Colonic mucosa (tissue), 4 donors: ENCODE results near the gene PPP3CA. TPM values are rescaled to one million over a fixed set of nuclear protein-coding genes. Genes with fewer than 3 reads are reported as not detected.

Experiments
- DNase-seq: peaks from one replicate; pipeline ENCODE4 v3.0.0-alpha.2; 2020
- H3K27ac ChIP-seq: fragments of 200-600 bp; one replicate; pipeline ENCODE4 v1.8.0; 2021
- H3K27me3 ChIP-seq: fragments of 200-600 bp; one replicate; pipeline ENCODE4 v1.8.0; 2021
- H3K36me3 ChIP-seq: fragments of 200-600 bp; one replicate; pipeline ENCODE4 v1.8.0; 2021
- H3K4me1 ChIP-seq: fragments of 200-600 bp; one replicate; pipeline ENCODE4 v1.8.0; 2021; ENCODE audit warnings: mild to moderate bottlenecking
- H3K4me3 ChIP-seq: fragments of 200-600 bp; one replicate; pipeline ENCODE4 v1.8.0; 2021
- H3K9ac ChIP-seq, 2 donors: one replicate each; pipeline ENCODE4 v1.7.0; 2013; ENCODE audit warnings: control low read depth in 2 of 2, low read depth in 2 of 2, low read length in 2 of 2
- H3K9me3 ChIP-seq: fragments of 200-600 bp; one replicate; pipeline ENCODE4 v1.8.0; 2021
- intact Hi-C: fragments of 100-400 bp; cut with DNase I; formaldehyde crosslinking; loops from one replicate; pipeline ENCODE4 v1.14.1; 2022
- total RNA-seq, 2 donors: library from RNA; stranded (reverse); fragmentation: NEBNext Ultra II Directional in 1 of 2; extraction: Animal tissue kit (Norgen Biotek cat#: 25700) in 1 of 2; gene quantifications; one replicate each; pipeline ENCODE4 v1.2.1, GENCODE V29; 2021
- TF ChIP-seq, protein P1 (sequence below): fragments of 200-600 bp; IDR thresholded peaks from one replicate; pipeline ENCODE4 v1.8.0; 2022; ENCODE audit warnings: antibody characterized with exemption, mild to moderate bottlenecking
- donor health status: healthy.
- donor health status: DM: no; HTN: no; CAD: no.
- donor health status: DM: no; HTN: no; CAD: no.

PPP3CA gene
- total RNA-seq, 2 donors from 2014 or later: 34.5 to 43.9 TPM

DNA sequence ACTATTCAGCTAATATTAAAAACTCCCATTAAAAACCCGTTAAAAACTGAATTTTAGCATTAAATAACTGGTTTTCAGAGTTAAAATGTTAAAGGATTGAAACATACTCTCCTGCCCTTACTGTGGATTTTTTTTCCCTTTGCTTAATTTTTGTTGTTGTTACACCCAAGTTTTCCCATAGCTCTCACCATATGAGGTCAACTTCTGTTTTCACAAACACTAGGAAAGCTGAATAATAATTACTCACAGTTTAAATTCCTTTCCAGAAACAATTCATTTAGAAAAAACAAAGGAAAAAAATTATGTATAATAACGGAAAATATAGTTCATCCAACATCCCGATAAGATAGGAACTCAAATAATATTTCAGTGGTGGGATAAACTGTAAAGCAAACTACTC is 129.0 kb downstream of the PPP3CA start:
- Histone ChIP-seq H3K4me3 (no peak overlapping the region), H3K4me1 (peaks cover 6% of the 10 kb centered on the region), H3K9ac (no peak overlapping the region), H3K36me3 (no peaks in the 10 kb centered on the region), H3K27me3 (no peaks in the 10 kb centered on the region), H3K27ac (no peak overlapping the region), H3K9me3 (no peaks in the 10 kb centered on the region)
- TF ChIP-seq, protein P1, sequence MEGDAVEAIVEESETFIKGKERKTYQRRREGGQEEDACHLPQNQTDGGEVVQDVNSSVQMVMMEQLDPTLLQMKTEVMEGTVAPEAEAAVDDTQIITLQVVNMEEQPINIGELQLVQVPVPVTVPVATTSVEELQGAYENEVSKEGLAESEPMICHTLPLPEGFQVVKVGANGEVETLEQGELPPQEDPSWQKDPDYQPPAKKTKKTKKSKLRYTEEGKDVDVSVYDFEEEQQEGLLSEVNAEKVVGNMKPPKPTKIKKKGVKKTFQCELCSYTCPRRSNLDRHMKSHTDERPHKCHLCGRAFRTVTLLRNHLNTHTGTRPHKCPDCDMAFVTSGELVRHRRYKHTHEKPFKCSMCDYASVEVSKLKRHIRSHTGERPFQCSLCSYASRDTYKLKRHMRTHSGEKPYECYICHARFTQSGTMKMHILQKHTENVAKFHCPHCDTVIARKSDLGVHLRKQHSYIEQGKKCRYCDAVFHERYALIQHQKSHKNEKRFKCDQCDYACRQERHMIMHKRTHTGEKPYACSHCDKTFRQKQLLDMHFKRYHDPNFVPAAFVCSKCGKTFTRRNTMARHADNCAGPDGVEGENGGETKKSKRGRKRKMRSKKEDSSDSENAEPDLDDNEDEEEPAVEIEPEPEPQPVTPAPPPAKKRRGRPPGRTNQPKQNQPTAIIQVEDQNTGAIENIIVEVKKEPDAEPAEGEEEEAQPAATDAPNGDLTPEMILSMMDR: no peak
- intact Hi-C loops: no loop called here
- no peak for DNase-seq

DNA sequence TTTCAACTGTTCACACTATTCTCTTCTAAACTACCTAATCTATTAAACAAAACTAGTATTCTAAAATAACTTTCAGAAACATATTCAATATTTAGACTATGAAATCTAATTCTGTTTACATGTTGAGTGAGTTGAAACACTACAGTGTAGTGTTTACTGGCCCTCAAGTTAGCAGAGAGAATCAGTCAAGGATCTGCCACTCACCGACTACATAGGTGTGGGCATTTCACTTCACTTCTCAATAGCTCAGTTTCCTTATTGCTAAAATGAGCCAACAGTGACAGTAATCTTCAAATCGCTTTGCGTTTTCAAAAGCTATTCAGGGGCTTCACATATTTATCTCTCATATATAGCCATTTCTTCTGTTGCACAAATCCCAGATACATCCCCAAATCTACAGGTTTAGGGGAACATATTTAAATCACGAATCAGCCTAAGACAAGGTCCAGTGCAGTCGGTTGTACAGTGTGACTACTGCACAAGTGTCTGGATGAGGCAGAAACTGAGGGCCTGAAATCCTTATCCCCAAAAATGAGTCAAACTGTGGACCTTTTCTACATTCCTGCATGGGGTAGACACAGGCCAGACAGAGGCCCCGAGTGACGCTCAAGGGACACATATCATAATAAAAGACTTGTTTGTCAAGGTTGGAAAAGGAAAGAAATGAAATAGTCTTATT is 129.8 kb downstream of the PPP3CA start:
- intact Hi-C loops: no loop called here
- H3K27ac ChIP-seq: no peak overlapping the region
- no peaks in the 10 kb centered on the region for H3K9me3 ChIP-seq
- DNase-seq: peak; percentile 23
- no peaks in the 10 kb centered on the region for H3K36me3 ChIP-seq
- H3K9ac ChIP-seq: no peak overlapping the region
- no peaks in the 10 kb centered on the region for H3K27me3 ChIP-seq
- peaks cover 6% of the 10 kb centered on the region for H3K4me1 ChIP-seq
- TF ChIP-seq, protein P1: no peak
- no peak overlapping the region for H3K4me3 ChIP-seq

DNA sequence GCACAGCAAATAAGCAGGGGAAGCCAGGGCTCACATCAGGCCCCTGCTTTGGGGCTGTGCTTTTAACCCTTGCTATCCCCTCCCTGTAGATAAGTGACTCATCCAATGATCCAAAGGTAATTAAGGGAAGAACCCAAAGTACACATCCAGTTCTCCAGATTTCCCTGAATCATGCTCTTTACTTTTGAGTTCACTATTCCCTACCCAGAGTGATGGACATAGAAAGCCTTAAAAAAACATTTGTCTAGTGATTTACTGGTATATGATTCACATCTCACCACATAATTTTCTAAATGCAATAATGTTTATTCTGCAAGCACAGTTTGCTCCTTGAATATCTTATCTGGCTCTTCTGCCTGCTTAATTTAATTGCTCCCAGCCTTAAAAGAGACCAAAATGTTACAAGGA is 136.2 kb downstream of the PPP3CA start:
- DNase-seq: no peak
- intact Hi-C loops: no loop called here

DNA sequence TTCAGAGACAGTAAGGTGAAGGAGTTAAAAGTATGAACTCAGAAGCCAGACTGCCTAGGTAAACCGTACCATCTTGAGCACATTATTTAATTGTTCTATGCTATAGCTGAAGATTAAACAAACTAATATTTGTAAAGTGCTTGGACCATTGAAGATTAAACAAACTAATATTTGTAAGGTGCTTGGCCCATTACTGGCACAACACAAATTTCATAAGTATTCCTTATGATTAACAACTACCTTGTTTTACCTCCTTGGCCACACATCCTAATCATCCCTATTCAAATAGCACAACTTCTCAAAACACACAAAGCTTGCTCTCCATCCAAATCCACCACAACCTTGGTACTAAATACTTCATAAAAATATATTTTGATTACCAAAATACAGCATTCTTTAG is 137.0 kb downstream of the PPP3CA start:
- Histone ChIP-seq H3K4me3 (no peak overlapping the region), H3K27me3 (no peaks in the 10 kb centered on the region), H3K9ac (no peak overlapping the region), H3K36me3 (no peaks in the 10 kb centered on the region), H3K9me3 (no peaks in the 10 kb centered on the region), H3K4me1 (no peaks in the 10 kb centered on the region), H3K27ac (no peak overlapping the region)
- TF ChIP-seq, protein P1: no peak
- DNase-seq: no peak
- intact Hi-C loops: no loop called here

More for the DNA sequence above, 136.2 kb downstream of the PPP3CA start:
- Histone ChIP-seq H3K27me3 (no peaks in the 10 kb centered on the region), H3K9me3 (no peaks in the 10 kb centered on the region), H3K4me1 (no peaks in the 10 kb centered on the region), H3K36me3 (no peaks in the 10 kb centered on the region), H3K4me3 (no peak overlapping the region), H3K9ac (no peak overlapping the region), H3K27ac (no peak overlapping the region)
- TF ChIP-seq, protein P1: no peak

DNA sequence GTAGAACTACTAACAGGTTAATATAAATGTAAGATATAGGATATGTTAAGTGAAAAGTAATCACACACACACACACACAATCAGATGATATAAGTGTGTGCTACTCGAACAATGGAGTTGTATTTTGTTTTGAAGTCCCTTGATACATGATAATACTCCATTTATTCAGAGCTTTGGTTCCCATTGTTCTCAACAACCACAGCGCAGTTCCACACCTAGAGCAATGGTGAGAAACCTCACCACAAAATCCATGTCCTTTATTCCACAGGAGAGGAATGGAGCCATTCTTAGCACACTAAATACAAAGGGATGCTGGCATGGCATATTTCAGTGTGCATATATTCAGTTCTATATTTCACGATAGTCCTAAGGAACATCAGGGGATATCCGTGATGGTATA is 139.2 kb downstream of the PPP3CA start:
- intact Hi-C loops: no loop called here
- Histone ChIP-seq H3K4me3 (no peak overlapping the region), H3K27me3 (no peaks in the 10 kb centered on the region), H3K9ac (no peak overlapping the region), H3K4me1 (no peaks in the 10 kb centered on the region), H3K9me3 (no peaks in the 10 kb centered on the region), H3K27ac (no peak overlapping the region), H3K36me3 (no peaks in the 10 kb centered on the region)
- DNase-seq: no peak
- TF ChIP-seq, protein P1: no peak
